Measurements from ENCODE around the gene CELF4. TPM values are rescaled to one million over a fixed set of nuclear protein-coding genes. Genes with fewer than 3 reads are reported as not detected.
"Not testable (repeated sequence)": the region's sequence is repeated elsewhere in the genome, so short reads cannot be mapped to it uniquely, and the experiment has no call there.

Gene CELF4
- total RNA-seq, 2 experiments from 2014 or later, result not detected

DNA sequence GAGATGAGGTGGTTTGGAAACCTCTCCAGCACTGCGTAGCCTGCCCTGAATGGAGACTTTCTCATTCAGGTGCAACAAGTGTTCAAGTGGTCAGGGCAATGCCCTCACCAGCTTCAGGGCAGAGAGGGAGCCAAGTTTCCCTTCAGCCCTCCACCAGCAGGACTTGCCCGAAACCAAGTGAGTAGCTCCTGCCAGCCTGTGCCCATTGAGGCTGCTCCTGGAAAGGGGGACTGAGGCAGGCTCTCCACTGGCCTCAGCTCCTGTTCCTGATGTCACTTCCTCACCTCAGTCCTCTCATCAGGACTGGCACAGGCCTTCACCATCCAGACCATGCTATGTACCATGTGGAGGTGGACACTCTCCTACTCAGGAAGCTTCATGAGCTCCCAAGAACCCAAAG lies 94.6 kb downstream of the CELF4 start:
- H3K27me3 Mint-ChIP-seq, result no peaks in the 10 kb centered on the region
- no peak overlapping the region for H3K4me3 Mint-ChIP-seq
- H3K9me3 Mint-ChIP-seq, result no peaks in the 10 kb centered on the region
- no peak for DNase-seq
- no peaks in the 10 kb centered on the region for H3K36me3 Mint-ChIP-seq
- no peaks in the 10 kb centered on the region for H3K4me1 Mint-ChIP-seq
- no peak overlapping the region for H3K27ac Mint-ChIP-seq

GRCh38 chr18:37467002-37467662 lies 98.5 kb downstream of the CELF4 start:
- Mint-ChIP-seq H3K36me3 (no peaks in the 10 kb centered on the region), H3K9me3 (no peaks in the 10 kb centered on the region), H3K27me3 (peaks cover 5% of the 10 kb centered on the region), H3K4me1 (no peaks in the 10 kb centered on the region), H3K4me3 (no peak overlapping the region), H3K27ac (no peak overlapping the region)
- DNase-seq, result no peak

- no peaks in the 10 kb centered on the region for H3K9me3 Mint-ChIP-seq
- H3K36me3 Mint-ChIP-seq, result no peaks in the 10 kb centered on the region
- no peak overlapping the region for H3K27ac Mint-ChIP-seq
- no peak for DNase-seq
- H3K4me1 Mint-ChIP-seq, result no peaks in the 10 kb centered on the region
- peaks cover 5% of the 10 kb centered on the region for H3K27me3 Mint-ChIP-seq
- no peak overlapping the region for H3K4me3 Mint-ChIP-seq
Observed at GRCh38 chr18:37465958-37466357, 99.6 kb downstream of the CELF4 start.

DNA sequence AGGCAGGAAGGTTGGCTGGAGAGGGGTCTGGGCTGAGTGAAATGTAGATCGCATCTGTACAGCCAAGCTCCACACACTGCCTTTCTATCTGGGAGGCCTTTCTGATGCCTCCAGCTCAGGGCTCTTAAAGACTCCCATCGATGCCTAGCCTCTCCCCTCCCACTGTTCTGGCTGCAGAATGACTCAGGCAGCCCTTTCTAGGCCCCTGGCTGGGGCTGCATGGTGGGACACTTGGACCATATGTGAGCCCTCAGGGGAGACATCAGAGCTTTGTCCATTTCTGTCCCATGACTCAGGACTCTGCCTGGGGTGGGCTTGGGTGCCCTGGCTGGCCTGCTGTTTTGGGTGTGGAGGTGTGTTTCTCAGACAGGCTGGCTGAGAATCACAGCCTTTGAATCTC lies 101.3 kb downstream of the CELF4 start:
- H3K9me3 Mint-ChIP-seq, result no peaks in the 10 kb centered on the region
- H3K4me3 Mint-ChIP-seq, result no peak overlapping the region
- no peak overlapping the region for H3K27ac Mint-ChIP-seq

GRCh38 chr18:37461329-37461728 lies 104.3 kb downstream of the CELF4 start:
- H3K27me3 Mint-ChIP-seq, H3K9me3 Mint-ChIP-seq, DNase-seq, H3K36me3 Mint-ChIP-seq, H3K27ac Mint-ChIP-seq, H3K4me1 Mint-ChIP-seq, H3K4me3 Mint-ChIP-seq: not testable (repeated sequence)

More for the DNA sequence above, 101.3 kb downstream of the CELF4 start:
- peaks cover 5% of the 10 kb centered on the region for H3K27me3 Mint-ChIP-seq
- no peaks in the 10 kb centered on the region for H3K4me1 Mint-ChIP-seq
- H3K36me3 Mint-ChIP-seq, result no peaks in the 10 kb centered on the region
- no peak for DNase-seq

- H3K4me1 Mint-ChIP-seq, result no peaks in the 10 kb centered on the region
Observed at GRCh38 chr18:37460604-37461003, 105.0 kb downstream of the CELF4 start.

GRCh38 chr18:37458697-37459096 lies 106.9 kb downstream of the CELF4 start:
- Mint-ChIP-seq H3K9me3 (no peaks in the 10 kb centered on the region), H3K4me3 (no peak overlapping the region), H3K4me1 (no peaks in the 10 kb centered on the region), H3K27me3 (no peaks in the 10 kb centered on the region), H3K36me3 (no peaks in the 10 kb centered on the region), H3K27ac (no peak overlapping the region)
- no peak for DNase-seq

More at GRCh38 chr18:37460604-37461003, 105.0 kb downstream of the CELF4 start:
- Mint-ChIP-seq H3K36me3 (no peaks in the 10 kb centered on the region), H3K4me3 (no peak overlapping the region), H3K9me3 (no peaks in the 10 kb centered on the region), H3K27me3 (peaks cover 3% of the 10 kb centered on the region), H3K27ac (no peak overlapping the region)
- DNase-seq, result no peak

GRCh38 chr18:37457753-37458152 lies 107.8 kb downstream of the CELF4 start:
- Mint-ChIP-seq H3K4me3 (no peak overlapping the region), H3K27me3 (no peaks in the 10 kb centered on the region), H3K9me3 (no peaks in the 10 kb centered on the region), H3K36me3 (no peaks in the 10 kb centered on the region), H3K4me1 (no peaks in the 10 kb centered on the region), H3K27ac (no peak overlapping the region)
- no peak for DNase-seq

DNA sequence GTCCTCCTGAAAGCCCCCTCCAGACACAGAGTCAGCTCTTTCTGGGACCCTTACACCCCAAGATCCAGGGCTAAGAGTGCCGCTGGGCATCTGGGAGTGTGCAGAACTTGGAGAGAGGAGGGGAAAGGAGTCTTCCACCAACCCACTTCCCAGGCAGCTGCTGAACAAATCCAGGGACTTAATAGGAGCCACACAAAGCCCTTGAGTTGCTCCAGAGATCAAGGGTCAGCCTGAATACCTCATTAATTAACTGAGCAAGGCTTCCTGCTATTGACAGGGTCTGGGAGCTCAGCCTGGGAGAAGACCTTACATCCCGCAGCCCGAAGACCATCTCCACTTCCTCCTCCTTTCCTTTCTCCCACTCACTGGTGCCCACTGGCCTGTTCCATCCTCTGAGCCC lies 108.3 kb downstream of the CELF4 start:
- H3K27ac Mint-ChIP-seq, result no peak overlapping the region
- H3K36me3 Mint-ChIP-seq, result no peaks in the 10 kb centered on the region

DNA sequence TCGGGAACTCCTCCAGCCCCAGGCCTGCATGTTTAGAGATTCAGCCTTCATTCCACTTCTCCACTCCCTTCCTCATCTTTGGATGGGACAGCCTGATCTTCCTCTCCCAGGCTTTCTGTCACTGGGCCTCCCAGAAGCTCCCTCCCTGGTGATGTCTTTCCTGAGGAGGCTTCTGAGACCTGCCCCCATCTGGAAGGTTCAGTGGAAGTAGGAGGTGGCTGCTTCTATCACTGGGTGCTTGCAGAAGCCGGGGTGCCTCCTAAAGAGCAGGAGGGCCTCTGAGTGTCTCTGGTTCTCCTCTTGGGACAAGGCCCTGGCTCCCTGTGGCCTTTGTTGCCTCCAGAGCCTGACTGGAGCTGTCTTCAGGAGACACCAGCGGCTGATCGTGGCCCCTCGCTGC lies 108.7 kb downstream of the CELF4 start:
- Mint-ChIP-seq H3K36me3 (no peaks in the 10 kb centered on the region), H3K9me3 (no peaks in the 10 kb centered on the region), H3K27me3 (no peaks in the 10 kb centered on the region), H3K4me1 (no peaks in the 10 kb centered on the region), H3K4me3 (no peak overlapping the region), H3K27ac (no peak overlapping the region)
- DNase-seq, result no peak

More for the DNA sequence above, 108.3 kb downstream of the CELF4 start:
- no peak overlapping the region for H3K4me3 Mint-ChIP-seq
- no peaks in the 10 kb centered on the region for H3K27me3 Mint-ChIP-seq
- DNase-seq, result no peak
- H3K4me1 Mint-ChIP-seq, result no peaks in the 10 kb centered on the region
- H3K9me3 Mint-ChIP-seq, result no peaks in the 10 kb centered on the region

- Mint-ChIP-seq H3K4me3 (no peak overlapping the region), H3K9me3 (no peaks in the 10 kb centered on the region), H3K4me1 (no peaks in the 10 kb centered on the region), H3K27ac (no peak overlapping the region), H3K27me3 (no peaks in the 10 kb centered on the region), H3K36me3 (no peaks in the 10 kb centered on the region)
- no peak for DNase-seq
Observed at GRCh38 chr18:37456395-37456794, 109.2 kb downstream of the CELF4 start.

- no peaks in the 10 kb centered on the region for H3K36me3 Mint-ChIP-seq
- no peak for DNase-seq
- no peak overlapping the region for H3K4me3 Mint-ChIP-seq
- no peaks in the 10 kb centered on the region for H3K27me3 Mint-ChIP-seq
- H3K27ac Mint-ChIP-seq, result no peak overlapping the region
- no peaks in the 10 kb centered on the region for H3K4me1 Mint-ChIP-seq
- no peaks in the 10 kb centered on the region for H3K9me3 Mint-ChIP-seq
Observed at GRCh38 chr18:37453752-37454151, 111.8 kb downstream of the CELF4 start.

DNA sequence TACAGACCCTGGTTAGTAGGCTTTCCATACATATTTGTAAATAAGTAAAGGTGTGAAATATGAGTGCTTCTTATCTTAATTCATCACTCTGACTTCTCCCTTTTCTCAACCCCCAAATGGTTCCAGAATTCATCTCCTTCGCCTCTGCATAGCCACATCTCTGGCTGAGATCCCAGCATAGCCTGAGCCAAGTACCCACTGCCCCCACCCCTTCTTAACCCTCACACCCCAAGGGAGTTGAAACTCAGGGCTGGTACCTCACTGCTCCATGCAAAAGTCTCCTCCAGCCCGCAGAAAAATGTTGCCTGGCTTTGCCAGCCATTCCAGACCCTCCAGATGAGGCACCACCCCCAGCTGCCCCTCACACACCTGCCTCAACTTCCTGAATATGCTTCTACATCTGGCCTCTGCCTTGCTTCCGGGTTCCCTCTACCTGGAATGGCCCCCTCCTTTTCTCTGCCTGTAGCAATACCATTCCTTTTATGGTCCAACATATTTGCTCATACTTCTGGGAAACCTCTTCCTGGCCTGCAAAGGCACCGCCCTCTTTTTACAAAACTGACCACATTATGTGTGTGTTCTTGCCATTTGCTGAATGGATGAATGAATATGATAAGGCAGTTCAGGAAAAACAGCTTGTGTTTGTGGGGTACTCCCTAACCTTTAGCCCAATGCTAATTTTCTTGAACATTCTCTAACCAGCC lies 112.8 kb downstream of the CELF4 start:
- no peak overlapping the region for H3K4me3 Mint-ChIP-seq
- no peaks in the 10 kb centered on the region for H3K27me3 Mint-ChIP-seq
- no peaks in the 10 kb centered on the region for H3K36me3 Mint-ChIP-seq
- DNase-seq, result no peak
- H3K9me3 Mint-ChIP-seq, result no peaks in the 10 kb centered on the region
- no peak overlapping the region for H3K27ac Mint-ChIP-seq
- H3K4me1 Mint-ChIP-seq, result no peaks in the 10 kb centered on the region

- no peaks in the 10 kb centered on the region for H3K9me3 Mint-ChIP-seq
- DNase-seq, result no peak
- no peak overlapping the region for H3K27ac Mint-ChIP-seq
- H3K4me1 Mint-ChIP-seq, result no peaks in the 10 kb centered on the region
- no peaks in the 10 kb centered on the region for H3K36me3 Mint-ChIP-seq
- no peaks in the 10 kb centered on the region for H3K27me3 Mint-ChIP-seq
- H3K4me3 Mint-ChIP-seq, result no peak overlapping the region
Observed at GRCh38 chr18:37452015-37452414, 113.6 kb downstream of the CELF4 start.

DNA sequence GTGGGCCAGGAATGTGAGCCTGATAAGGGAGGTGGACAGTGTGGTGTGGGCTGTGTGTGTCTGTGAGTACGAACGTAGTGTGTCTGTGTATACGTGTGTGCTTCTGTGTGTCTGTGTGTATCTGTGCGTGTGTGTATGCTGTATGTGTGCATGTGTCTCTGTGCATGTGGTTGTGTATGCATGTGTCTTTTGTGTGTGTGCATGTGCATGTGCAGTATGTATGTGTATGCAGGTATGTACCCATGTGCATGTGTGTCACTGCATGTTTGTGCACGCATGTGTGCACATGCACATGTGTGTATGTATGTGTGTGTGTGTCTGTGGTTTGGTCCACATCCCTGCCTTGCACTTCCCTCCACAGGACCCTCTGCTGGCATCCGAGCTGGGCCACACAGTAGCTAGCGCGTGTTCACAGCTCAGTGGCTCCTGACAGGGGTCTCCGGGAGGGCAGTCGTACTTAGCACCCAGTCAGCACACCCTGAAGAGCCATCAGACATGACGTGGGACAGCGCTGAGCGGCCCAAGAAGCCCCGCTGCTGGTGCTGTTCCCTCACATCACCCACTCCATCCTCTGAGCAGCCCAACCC lies 114.3 kb downstream of the CELF4 start:
- H3K4me1 Mint-ChIP-seq, result no peaks in the 10 kb centered on the region
- H3K36me3 Mint-ChIP-seq, result no peaks in the 10 kb centered on the region
- no peak for DNase-seq
- H3K9me3 Mint-ChIP-seq, result no peaks in the 10 kb centered on the region
- H3K4me3 Mint-ChIP-seq, result no peak overlapping the region
- H3K27ac Mint-ChIP-seq, result no peak overlapping the region
- no peaks in the 10 kb centered on the region for H3K27me3 Mint-ChIP-seq
